Loucy (cell line): ENCODE measurements around the gene RBM33.

Experiments used
- EZH2phosphoT487 ChIP-seq: fragments of 200-600 bp; IDR thresholded peaks from 2 replicates; pipeline ENCODE4 v1.6.1; 2018; ENCODE audit warnings: antibody characterized with exemption, mild to moderate bottlenecking, moderate library complexity, borderline replicate concordance
- TF ChIP-seq, protein P1 (sequence below): fragments of 200-600 bp; sonication (generic); conservative IDR thresholded peaks from 2 replicates; pipeline ENCODE4 v1.5.1; 2014; ENCODE audit warnings: mild to moderate bottlenecking, antibody characterized with exemption, low read length

DNA sequence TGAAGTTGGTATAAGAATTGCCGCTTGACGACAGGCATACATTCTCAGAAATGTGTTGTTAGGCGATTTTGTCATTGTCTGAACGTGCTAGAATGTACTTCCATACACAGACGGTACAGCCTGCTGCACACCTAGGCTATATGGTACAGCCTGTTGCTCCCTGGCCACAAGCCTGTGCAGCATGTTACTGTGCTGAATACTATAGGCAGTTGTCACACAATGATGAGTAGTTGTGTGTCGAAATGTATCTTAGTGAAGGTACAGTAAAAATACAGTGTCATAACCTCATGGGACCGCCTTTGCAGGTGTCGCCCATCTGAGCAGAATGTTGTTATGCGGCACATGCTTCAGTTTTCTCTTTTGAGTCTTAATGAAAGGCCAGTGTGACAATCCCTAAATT, 101.3 kb downstream of the RBM33 start:
- TF ChIP-seq, protein P1, sequence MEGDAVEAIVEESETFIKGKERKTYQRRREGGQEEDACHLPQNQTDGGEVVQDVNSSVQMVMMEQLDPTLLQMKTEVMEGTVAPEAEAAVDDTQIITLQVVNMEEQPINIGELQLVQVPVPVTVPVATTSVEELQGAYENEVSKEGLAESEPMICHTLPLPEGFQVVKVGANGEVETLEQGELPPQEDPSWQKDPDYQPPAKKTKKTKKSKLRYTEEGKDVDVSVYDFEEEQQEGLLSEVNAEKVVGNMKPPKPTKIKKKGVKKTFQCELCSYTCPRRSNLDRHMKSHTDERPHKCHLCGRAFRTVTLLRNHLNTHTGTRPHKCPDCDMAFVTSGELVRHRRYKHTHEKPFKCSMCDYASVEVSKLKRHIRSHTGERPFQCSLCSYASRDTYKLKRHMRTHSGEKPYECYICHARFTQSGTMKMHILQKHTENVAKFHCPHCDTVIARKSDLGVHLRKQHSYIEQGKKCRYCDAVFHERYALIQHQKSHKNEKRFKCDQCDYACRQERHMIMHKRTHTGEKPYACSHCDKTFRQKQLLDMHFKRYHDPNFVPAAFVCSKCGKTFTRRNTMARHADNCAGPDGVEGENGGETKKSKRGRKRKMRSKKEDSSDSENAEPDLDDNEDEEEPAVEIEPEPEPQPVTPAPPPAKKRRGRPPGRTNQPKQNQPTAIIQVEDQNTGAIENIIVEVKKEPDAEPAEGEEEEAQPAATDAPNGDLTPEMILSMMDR, result no peak
- TF ChIP-seq EZH2phosphoT487, result no peak
